CD4-positive, alpha-beta T cell treated with Interferon gamma for 1 hour (primary cell): ENCODE data around the gene MARCHF6.
"Not testable (repeated sequence)": the region's sequence is repeated elsewhere in the genome, so short reads cannot be mapped to it uniquely, and the experiment has no call there.

Source experiments
- DNase-seq: peaks from one replicate; pipeline ENCODE4 v3.0.0-alpha.2; 2020

MARCHF6 gene

DNA sequence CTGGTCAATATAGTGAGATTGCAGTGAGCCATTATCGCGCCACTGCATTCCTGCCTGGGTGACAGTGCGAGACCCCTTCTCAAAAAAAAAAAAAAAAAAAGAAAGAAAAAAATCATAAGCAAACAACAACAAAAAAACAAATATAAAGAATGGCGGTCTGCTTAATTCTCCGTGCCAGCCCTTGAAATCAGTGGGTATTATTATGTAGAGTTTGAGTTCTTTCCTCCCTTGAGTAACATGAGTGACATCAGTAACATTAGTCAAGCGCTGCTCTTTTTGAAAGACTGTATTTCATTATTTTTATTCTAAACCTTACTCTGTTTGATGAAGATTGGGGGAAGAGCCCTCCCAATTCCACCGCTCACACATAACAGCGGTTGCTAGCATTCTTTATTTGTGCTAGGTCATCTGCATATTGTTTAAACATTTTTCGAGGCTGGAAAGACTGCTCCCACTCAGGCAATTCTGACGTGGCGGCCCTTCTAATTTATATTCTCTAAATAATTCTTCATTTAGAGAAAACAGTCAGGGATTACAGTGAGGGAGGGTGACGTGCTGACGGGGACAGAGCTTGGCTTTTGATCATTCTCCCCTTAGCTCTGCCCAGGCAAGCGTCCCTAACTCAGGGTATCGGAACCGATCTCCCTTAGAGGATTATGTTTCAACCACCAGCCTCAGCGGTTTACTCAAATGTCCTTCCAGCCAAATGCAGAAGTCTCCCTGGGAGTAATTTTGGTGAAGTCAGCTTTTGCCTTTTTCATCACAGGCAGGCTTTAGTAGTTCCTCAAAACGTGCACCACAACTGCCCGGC is 860 bp upstream of the MARCHF6 start:
- DNase-seq = no peak

DNA sequence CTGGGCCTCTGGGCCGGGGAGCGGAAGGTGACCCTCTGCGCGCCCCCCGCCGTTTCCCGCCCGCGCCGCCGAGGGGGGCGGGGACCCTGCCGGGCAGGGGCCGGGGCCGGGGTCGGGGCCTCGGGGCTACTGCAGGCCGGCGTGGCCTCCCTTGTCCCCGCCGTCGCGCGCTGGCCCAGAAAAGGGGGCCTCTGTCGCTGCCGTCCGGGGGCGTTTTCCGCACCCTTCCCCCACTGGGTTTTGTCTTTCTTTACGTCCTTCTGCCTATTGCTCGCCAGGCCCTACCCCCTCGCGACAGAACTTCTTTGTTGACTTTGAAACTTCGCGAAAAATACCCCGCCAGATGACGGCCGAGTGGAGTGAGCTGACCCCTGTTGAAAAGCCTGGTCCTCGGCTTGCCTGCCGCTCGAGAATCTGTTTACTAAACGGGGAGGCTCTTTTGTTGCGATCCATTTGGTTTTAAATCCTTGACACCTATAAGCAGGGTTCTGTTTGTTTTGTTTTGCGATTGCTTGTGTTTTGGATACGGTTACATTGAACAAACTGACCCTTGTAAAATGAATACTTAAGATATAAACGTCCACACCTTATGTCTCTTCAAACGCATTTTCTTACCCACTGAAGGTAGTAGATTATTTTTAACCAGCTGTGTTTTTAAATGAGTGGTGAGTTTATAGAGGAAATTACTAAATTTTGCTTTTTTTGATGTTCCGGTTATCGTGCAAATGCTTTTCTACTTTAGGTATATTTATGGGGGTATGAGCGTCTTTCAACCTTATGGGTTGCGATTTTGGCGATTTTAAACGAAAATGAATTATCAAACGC is 765 bp downstream of the MARCHF6 start:
- DNase-seq = peak; percentile 36

DNA sequence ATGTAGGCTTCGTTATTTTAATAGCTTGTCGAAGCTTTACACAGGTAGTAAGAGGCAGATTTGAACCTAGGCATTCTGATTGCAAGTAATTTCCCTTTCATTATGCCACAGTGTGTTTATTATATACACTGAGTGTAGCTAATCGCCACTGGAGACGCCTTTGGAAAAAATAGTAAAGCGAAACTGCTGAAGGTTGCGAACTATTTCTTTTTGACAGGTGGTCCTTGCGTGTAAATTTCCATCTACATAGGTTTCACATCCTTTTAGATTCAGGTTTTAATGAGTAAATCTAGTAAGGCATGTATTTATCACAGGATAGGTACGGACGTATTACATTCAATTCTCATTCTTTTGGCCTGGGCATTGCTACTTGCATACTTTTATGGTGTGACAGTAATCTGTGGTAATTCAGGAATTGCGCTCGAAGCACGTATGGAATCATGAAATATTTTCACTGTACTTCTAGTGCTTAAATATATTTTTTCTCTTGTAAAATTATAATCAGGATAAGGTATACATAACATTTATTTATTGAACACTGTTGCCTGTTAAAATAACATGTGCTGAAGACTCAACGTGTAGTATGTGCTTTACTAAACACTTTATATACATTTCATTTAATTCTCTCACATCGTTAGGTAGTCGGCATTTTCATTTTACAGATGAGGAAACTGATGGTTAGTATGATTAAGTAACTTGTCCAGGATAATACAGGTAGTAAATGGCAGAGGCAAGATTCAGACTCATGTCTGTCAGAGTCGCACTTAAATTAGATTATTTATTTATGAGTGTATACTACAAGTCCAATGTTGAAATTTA is 1.8 kb downstream of the MARCHF6 start:
- no peak for DNase-seq

DNA sequence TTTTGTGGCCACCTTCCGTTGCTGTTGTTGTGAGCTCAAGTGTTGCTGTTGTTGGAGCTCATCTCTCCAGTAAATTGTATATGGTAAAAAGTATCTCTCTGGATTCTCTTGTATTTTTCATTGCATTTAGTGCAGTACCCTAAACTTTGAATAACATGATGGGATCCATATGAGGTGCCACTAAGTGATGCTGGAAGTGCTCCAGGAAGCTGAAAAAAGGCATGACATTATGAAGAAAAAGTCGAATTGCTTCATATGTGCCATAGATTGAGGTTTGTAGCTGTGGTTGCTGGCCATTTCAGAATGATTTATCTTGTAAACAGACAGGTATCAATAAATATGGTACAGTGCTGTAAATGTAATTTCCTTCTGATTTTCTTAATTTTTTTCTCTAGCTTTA is 5.5 kb downstream of the MARCHF6 start:
- no peak for DNase-seq

DNA sequence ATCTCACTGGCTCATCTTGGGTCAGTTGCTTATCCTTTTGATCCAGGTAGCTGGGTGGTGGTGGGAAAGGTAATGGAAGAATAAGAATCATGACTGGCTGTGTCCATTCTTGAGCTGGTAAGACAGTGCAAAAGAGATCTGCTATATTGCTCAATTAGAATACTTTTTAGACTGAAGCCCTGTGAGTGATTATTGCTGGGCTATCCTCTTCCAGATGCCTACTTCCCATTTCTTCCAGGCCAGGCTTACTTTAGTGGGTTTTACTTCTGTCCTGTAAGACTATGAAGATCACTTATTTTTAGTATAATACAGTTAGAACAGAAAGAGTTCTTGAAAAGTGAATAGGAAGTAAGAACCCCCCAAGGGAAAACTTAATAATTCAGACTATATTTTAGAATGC is 7.2 kb downstream of the MARCHF6 start:
- DNase-seq = no peak

DNA sequence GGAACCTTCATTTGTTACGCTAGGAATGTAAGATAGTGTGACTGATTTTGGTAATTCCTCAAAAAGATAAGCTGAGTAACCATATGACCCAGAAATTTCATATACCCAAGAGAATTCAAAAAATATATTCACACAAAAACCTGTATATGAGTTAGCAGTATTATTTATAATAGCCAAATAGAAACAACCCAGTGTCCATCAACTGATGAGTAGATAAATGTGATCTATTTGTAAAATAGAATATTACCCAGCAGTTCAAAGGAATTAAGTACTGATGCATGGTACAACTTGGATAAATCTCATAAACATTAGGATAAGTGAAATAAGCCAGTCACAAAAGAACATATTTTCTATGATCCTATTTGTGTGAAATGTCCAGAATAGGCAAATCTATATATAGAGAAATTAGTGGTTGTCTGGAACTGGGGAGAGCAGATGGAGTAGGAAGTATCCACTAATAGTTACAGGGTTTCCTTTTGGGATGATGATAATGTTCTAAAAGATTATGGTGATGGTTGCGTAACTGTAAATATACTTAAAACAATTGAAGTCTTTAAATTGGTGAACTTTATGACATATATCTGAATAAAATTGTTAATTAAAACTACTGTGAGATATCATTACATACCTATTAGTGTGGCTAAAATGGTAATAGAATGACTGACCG is 10.2 kb downstream of the MARCHF6 start:
- DNase-seq = no peak

DNA sequence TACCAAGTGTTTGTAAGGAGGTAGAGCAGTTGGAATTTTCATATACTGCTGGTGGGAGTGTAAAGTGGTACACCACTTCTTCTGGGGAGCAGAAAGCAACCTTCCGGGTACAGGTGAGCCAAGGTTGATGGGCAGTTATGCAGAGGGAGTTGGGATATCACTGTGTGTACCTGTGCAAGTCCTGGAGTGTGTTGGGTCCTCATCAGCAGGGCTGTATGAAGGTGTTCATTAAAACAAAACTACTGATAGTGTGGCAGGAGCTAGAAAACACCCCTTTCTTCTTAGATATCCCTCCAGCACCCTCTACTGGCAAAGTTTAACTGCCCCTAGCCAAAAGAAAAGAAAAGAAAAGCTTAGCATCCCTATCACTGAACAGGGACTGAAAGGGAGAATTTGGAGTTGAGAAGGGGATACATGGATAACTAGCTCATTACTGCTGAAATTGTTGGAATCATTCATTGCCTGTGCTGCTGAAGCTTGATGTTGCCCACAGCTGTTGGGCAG is 10.7 kb downstream of the MARCHF6 start:
- DNase-seq = no peak

DNA sequence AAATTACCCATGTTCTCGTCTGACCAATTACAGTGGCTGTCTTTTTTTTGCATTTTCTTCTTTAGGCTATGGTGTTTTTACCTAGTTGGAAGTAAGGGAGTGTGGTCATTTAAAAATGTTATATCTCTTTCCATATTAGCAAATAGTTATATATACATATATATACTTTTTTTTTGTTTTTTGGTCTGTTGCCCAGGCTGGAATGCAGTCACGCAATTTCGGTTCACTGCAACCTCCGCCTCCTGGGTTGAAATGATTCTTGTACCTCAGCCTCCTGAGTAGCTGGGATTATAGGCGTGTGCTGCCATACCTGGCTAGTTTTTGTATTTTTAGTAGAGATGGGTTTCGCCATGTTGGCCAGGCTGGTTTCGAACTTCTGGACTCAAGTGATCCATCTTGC is 12.3 kb downstream of the MARCHF6 start:
- no peak for DNase-seq

DNA sequence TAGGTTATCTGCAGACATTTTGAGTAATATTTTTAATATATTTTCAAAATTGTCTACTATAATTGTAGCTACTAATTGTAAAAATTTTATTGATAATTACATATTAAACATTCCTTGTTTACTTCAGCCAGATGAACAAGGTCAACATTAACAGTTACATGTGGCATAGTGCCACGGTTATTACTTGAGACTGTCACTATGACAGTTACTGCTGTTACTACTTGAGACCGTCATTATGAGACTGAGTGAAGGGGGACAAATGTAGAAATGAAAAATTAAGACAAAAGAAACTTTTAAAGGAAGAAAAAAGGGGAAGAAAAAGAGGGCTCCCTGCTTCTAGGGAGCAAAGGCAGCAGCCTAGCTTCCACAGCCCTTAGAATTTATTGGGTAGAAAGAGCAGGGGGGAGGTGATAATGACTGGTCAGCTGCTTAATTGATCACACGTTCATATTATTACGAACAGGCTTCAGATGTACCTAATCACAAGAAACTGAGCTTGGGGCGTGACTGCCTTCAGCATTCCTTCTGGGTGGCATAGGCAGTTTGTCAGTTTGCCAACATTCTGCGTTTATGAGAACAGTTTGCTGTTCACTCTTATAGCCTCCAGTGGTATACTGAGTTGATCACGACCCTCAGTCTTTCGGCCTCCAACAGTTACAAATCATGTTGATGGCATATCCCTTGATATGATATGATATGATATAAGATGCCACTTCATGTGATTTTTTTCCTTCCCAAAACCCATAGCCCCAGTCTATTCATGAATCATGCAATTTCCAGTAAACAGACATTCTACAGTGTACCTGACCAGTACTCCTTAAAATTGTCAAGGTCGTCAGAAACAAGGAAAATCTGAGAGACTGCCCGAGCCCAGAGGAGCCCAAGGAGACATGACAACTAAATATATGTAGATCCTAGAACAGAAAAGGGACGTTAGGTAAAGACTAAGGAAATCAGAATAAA is 13.1 kb downstream of the MARCHF6 start:
- no peak for DNase-seq

DNA sequence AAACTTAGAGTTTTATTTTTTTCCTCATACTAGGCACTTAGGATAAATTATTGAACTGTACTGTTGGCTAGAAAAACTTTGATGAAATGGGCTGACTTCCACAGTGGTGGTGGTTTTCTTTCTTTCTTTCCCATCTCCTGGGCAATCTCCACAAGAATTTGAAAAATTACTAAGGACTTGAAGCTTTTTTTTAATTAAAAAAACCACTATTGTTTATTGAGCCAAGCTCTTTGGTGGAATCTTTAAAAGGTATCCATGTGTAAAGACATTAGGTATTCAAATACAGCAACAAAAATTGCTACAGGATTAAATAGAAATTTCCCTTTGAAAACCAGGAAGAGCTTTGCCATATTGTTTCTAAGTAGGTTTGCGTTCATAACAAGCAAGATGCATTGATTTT is 14.1 kb downstream of the MARCHF6 start:
- no peak for DNase-seq

DNA sequence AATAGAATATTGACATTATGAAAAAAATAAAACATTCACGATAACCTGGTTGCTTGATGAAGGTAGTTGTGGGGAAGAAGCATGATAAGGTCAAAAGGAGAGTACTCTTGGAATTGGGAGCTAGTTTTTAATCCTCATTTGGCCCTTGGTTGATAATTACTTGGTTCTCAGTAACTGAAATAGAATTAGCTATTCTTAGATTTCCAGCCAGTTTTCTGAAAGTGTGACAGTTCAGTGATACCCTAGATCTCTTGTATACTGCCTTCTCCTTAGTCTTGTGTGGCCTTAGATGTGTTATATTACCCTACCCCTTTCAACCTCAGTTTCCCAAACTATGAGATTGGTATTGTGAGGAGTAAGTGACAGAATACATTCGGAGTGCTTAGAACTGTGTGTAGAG is 17.4 kb downstream of the MARCHF6 start:
- no peak for DNase-seq

DNA sequence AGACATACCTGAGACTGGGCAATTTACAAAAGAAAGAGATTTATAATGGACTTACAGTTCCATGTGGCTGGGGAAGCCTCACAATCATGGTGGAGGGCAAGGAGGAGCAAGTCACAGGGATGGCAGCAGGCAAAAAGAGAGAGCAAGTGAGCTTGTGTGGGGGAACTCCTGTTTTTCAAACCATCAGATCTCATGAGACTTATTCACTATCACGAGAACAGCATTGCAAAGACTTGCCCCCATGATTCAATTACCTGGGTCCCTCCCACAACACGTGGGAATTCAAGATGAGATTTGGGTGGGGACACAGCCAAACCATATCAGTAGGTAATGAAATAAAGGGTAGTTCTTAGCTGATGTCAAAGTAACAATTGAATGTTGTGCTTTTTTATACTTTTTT is 17.9 kb downstream of the MARCHF6 start:
- DNase-seq = not testable (repeated sequence)

DNA sequence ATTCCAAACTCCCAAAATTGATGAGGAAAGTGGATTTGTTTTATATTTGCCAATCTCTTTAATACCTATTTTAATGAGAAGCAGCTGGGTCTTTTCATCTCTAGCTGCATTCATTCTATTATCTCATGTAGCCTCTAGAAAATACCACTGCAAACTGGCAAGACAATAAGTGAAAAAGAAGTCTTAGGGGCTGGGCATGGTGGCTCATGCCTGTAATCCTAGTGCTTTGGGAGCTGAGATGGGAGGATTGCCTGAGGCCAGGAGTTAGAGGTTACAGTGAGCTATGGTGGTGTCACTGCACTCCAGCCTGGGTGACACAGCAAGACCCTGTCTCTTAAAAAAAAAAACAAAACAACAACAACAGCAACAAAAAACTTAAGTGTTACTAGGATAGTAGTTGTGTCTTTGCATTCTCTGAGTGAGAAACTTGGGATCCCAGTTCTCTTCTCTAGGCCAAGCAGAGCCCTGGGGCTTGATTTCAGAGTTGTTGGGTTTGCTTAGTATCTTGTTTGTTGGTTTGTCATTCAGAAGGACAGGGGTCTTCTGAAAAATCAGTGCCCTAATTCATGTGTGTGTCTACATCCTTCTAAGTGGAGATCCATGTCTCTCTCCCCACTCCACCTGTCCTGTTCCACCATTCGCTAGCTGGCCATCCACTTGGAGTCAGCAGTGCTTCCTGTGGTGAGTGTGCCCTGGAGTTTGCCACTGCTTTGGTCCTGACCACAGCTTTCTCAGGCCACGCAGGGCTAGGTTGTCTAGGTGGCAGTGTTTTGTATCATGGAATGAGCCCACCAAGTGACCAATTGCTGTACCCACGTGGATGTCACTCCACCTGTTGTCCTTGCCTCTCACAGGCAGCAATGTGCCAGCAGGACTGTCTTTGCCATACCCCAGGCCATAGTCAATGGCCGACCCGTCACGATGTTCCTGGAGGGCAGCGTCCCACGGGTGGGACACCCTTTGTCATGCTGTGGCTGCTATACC is 19.5 kb downstream of the MARCHF6 start:
- no peak for DNase-seq

DNA sequence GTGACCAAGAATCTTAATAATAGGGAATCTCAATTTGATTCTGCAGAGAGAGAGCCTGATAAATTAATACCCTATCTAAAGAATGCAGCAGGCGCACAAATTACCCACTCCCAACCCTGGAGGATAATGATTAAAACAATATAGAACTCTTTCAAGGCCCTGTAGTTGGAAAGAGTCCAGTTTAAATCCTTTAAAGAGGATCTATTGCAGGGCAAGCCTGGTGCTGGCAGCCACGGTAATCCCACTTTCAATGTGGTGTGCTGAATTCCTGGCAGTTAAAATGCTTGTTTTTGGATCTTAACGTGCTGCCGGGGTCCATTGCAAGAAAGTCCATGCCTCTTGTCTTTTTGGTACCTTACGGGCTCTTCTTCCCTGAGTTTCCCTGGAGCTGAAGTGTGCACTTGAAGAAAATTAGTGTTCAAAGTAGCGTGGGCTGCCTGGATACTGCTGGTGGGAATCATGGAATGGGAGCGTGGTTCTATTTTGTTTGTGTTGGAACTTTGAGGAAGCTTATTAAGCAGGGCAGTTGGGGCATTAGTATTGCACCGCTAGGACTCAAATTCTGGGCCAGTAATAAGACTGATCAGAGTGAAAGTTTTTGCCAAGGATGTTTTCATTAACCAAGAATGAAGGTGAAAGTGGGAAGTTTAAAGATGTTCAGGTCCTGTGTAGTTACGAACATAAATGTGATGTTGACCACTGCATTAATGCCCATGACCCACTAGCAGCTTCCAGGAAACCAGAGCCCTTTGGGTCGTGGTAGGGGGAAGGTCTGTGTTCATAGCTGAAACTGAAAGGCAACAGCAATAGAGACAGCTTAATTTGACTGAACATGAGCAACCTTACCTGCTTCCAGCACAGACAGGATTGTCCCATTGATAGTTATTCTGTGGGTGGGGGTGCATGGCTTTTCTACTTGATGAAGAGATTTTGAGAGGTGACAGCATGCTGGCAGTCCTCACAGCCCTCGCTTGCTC is 20.8 kb downstream of the MARCHF6 start:
- DNase-seq = no peak

DNA sequence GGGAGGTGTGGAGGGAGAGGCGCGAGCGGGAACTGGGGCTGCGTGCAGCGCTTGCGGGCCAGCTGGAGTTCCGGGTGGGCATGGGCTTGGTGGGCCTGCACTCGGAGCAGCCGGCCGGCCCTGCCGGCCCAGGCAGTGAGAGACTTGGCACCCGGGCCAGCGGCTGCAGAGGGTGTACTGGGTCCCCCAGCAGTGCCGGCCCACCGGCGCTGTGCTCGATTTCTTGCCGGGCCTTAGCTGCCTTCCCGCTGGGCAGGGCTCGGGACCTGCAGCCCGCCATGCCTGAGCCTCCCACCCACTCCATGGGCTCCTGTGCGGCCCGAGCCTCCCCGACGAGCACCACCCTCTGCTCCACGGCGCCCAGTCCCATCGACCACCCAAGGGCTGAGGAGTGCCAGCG is 21.7 kb downstream of the MARCHF6 start:
- DNase-seq = not testable (repeated sequence)

DNA sequence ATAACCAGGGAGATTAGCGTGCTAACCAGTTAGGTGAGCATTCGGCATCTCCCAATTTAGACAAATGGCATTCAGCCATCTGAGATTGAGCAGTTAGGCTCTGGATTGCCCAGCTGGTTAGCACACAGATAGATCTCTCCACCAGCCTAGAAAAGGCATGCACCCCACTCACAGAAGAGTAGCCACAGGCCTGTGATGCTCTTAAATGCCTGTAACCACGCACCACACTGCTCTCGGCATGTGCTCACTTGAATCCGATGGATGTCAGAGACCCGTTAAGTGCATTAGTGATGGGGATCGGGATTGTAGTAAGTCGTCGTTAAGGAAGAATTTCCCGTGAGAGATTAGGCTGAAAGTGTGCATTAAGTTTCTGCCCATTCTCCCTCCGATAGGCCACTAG is 23.0 kb downstream of the MARCHF6 start:
- DNase-seq = no peak

DNA sequence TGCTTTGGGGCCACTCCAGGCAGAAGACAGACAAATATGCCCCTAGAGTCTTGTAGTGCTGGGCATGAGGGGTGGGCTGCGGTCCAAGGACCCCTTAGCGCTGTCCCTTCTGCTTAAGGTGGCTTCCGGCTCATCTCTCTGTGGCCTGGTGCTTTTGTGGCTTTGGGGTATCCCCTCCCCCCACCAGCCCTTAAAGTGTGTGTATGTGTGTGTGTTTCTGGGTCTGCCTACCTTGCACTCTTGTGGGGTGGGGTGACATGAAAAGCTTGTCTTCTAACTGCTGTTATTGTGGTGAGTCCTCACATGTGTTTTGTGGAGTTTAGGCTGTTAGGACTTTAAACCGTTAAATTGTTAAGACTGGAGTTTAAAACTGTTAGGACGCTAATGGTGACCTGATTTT is 23.6 kb downstream of the MARCHF6 start:
- DNase-seq = peak; percentile 17

DNA sequence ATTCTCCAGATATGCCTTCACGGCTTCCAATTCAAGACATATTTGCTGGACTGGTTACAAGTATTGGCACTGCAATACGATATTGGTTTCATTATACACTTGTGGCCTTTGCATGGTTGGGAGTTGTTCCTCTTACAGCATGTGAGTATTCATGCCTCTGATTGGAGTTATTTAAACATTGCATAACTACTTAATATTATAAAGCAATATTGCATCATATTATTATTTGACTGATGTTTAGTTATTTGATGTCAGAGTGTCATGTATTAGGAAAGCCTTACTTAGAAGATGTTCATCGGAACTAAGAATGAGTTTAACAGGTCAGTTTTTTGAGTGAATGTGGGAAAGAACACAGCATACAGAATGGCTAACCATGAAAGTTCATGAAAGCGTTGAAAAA is 28.3 kb downstream of the MARCHF6 start:
- no peak for DNase-seq

DNA sequence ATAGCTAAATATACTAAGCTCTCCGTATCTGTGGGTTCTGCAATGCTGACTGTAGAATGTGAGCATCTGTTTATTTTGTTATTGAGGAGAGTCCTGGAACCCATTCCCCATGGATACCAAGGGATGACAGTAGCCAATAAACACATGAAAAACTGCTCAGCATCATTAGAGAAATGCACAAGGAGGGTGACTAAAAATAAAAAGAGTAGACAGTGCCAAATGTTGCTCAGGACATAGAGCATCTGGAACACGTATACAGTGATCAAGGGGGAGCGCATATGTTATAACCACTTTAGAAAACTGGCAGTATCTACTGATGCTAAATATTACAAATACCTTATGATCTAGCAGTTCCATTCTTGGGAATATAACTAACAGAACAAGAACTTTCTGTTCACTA is 31.0 kb downstream of the MARCHF6 start:
- no peak for DNase-seq
